ENCODE data around the gene CREBBP. TPM values are rescaled to one million over a fixed set of nuclear protein-coding genes. Genes with fewer than 3 reads are reported as not detected.

CREBBP gene
- total RNA-seq, 1 donor from 2014 or later, result 59.2 TPM

DNA sequence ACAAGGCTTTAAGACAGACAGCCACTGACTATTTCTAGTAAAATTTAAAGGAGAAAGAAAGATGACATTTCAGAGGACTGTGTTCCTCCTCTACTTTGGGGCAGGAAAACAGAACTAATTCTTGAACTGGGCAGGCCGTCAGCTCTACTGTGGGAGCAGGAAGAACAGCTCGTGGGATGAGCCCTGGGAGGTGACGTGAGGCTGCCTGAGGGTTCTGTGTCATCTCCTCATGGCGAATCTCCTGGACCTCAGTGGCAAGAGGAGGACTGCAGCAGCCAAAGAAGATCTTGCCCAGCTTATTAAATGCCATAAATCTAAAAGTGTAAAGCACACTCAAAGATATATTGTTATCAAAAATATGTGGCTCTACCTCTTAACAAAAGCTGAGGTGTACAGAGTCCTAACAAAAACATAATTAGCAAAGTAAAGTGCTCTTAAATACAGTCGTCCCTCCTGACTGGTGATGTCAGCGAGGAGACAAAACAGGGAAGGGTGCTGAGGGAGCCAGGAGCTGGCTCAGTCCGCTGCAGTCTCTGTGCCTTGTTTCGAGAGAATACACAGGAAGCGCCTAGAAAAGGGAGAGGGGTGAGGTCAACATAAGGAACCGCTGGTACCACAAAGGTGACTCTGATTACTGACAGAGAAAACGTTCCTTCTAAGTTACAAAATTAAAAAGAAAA lies 58.0 kb downstream of the CREBBP start:
- Mint-ChIP-seq H3K9me3 (ENCODE audit: low read depth) (no peaks in the 10 kb centered on the region), H3K4me1 (ENCODE audit: low read depth) (peaks cover 91% of the 10 kb centered on the region), H3K36me3 (ENCODE audit: low read depth) (no peaks in the 10 kb centered on the region), H3K27ac (ENCODE audit: unreplicated experiment) (peak overlapping the region; percentile 81), H3K27me3 (ENCODE audit: low read depth) (no peaks in the 10 kb centered on the region), H3K4me3 (ENCODE audit: unreplicated experiment) (no peak overlapping the region)
- no peak for DNase-seq (ENCODE audit: low spot score)
- TF ChIP-seq, protein P1, sequence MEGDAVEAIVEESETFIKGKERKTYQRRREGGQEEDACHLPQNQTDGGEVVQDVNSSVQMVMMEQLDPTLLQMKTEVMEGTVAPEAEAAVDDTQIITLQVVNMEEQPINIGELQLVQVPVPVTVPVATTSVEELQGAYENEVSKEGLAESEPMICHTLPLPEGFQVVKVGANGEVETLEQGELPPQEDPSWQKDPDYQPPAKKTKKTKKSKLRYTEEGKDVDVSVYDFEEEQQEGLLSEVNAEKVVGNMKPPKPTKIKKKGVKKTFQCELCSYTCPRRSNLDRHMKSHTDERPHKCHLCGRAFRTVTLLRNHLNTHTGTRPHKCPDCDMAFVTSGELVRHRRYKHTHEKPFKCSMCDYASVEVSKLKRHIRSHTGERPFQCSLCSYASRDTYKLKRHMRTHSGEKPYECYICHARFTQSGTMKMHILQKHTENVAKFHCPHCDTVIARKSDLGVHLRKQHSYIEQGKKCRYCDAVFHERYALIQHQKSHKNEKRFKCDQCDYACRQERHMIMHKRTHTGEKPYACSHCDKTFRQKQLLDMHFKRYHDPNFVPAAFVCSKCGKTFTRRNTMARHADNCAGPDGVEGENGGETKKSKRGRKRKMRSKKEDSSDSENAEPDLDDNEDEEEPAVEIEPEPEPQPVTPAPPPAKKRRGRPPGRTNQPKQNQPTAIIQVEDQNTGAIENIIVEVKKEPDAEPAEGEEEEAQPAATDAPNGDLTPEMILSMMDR (IDR thresholded peaks at IDR 0.05), result no peak

DNA sequence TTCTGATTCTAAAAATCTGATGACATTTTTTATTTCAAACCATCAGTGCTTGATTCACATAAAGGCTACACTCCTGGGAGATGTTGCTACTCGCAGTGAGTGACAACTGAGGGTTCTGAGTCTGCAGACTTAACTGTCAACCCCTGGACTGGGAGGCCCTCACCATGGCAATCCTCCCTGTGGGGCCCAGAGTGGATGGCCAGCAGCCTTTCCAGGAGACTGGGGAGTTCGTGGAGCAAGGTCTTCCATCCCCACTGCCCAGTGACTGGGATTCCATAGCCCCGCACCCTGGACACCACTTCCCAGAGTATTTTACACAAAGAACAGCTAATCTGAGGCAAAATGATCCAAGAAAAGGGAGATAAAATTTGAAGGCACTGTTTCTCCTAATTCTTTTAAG lies 59.3 kb downstream of the CREBBP start:
- Mint-ChIP-seq H3K4me1 (ENCODE audit: low read depth) (peaks cover 95% of the 10 kb centered on the region), H3K27ac (ENCODE audit: unreplicated experiment) (no peak overlapping the region), H3K4me3 (ENCODE audit: unreplicated experiment) (no peak overlapping the region), H3K27me3 (ENCODE audit: low read depth) (no peaks in the 10 kb centered on the region), H3K9me3 (ENCODE audit: low read depth) (no peaks in the 10 kb centered on the region), H3K36me3 (ENCODE audit: low read depth) (no peaks in the 10 kb centered on the region)
- TF ChIP-seq, protein P1 (IDR thresholded peaks at IDR 0.05), result no peak
- DNase-seq (ENCODE audit: low spot score), result no peak

DNA sequence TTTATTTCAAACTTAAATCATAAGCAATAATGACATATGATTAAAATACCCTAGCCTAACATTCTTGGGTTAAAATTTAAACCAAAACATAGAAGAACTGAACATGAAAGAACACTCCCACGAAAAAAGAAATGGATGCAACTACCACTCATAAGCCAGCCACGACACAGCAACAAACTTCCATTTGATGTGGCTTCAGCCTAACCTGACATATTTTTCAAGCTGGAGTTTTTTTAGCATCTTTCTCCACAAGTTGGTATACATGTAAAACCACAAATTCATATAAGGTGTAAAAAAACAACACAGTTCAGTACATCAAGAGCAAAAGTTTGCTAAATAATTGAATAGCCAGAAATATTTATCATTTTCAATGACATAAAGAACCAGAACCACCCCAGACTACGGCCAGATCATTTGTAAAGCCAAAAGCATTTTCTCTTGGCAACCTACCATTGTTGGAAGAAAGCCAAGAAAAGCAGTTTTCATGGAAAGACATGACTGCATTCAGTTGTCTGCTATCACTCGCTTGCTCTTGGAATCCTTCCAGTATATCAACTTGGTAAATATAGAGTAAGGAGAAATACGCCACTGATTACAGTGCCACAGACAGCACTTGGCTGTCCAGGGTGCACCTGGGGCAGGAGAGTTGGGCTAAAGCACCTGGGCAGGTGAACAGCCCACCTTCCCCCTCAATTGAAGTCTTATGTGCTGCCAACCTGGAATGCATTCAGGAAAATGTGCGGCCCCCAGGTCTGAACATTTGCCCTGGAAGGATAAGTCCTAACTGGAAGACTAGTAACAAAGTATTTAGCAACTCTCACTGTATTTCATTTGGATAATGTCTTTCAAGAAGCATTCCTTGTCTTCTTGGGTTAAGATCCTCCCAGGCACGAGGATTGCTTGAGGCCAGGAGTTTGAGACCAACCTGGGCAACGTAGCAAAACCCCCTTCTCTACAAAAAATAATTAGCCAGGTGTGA lies 60.5 kb downstream of the CREBBP start:
- no peaks in the 10 kb centered on the region for H3K36me3 Mint-ChIP-seq (ENCODE audit: low read depth)
- TF ChIP-seq, protein P1 (IDR thresholded peaks at IDR 0.05), result no peak
- H3K27me3 Mint-ChIP-seq (ENCODE audit: low read depth), result no peaks in the 10 kb centered on the region
- no peak overlapping the region for H3K4me3 Mint-ChIP-seq (ENCODE audit: unreplicated experiment)
- peaks cover 87% of the 10 kb centered on the region for H3K4me1 Mint-ChIP-seq (ENCODE audit: low read depth)
- H3K9me3 Mint-ChIP-seq (ENCODE audit: low read depth), result no peaks in the 10 kb centered on the region
- no peak for DNase-seq (ENCODE audit: low spot score)
- peak overlapping the region; percentile 88 for H3K27ac Mint-ChIP-seq (ENCODE audit: unreplicated experiment)

DNA sequence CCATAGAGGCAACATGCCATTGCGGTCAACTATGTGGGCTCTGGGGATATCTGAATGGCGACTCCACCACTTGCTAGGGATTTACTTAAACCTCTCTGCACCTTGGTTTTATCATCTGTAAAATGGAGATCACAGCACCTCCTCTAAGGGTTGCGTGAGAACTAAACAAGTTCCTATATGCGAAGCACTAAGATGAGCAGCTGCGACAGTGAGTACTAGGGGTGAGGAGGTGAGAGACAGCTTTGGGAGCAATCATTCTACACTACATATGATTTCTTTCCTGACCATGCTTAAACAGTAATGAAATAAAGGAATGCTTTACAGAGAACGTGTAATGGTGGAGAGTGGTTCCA lies 61.4 kb downstream of the CREBBP start:
- H3K4me1 Mint-ChIP-seq (ENCODE audit: low read depth), result peaks cover 79% of the 10 kb centered on the region
- DNase-seq (ENCODE audit: low spot score), result no peak
- H3K9me3 Mint-ChIP-seq (ENCODE audit: low read depth), result no peaks in the 10 kb centered on the region
- no peak overlapping the region for H3K4me3 Mint-ChIP-seq (ENCODE audit: unreplicated experiment)
- peak overlapping the region; percentile 88 for H3K27ac Mint-ChIP-seq (ENCODE audit: unreplicated experiment)
- no peaks in the 10 kb centered on the region for H3K36me3 Mint-ChIP-seq (ENCODE audit: low read depth)
- H3K27me3 Mint-ChIP-seq (ENCODE audit: low read depth), result no peaks in the 10 kb centered on the region
- TF ChIP-seq, protein P1 (IDR thresholded peaks at IDR 0.05), result no peak

DNA sequence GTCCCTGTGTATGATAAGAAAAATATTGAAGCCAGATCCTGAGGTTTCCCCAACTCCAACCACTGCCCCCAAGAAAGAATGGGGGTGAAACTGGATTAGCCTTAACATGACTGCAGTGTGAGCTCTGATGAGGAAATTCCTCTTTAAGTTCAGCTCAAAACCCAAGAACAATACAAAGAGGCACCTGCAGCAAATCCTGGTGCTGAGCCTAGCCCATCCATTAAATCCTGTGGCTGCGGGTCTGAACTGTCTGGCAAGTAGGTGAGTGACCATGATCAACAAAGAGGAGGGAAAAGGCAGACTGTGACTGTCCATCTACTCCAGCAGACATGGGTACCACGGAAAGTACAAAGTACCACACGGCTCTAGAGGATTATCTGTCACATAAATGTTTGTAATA lies 64.2 kb downstream of the CREBBP start:
- Mint-ChIP-seq H3K27me3 (ENCODE audit: low read depth) (no peaks in the 10 kb centered on the region), H3K4me1 (ENCODE audit: low read depth) (peaks cover 60% of the 10 kb centered on the region), H3K4me3 (ENCODE audit: unreplicated experiment) (no peak overlapping the region), H3K27ac (ENCODE audit: unreplicated experiment) (no peak overlapping the region), H3K36me3 (ENCODE audit: low read depth) (no peaks in the 10 kb centered on the region), H3K9me3 (ENCODE audit: low read depth) (no peaks in the 10 kb centered on the region)
- TF ChIP-seq, protein P1 (IDR thresholded peaks at IDR 0.05), result no peak
- no peak for DNase-seq (ENCODE audit: low spot score)

Data from chondrocyte (in vitro differentiated cells).